Muscle of back (tissue), 11 donors: ENCODE data around the gene PRKCA. TPM values are rescaled to one million over a fixed set of nuclear protein-coding genes. Genes with fewer than 3 reads are reported as not detected.
"Not testable (repeated sequence)": the region's sequence is repeated elsewhere in the genome, so short reads cannot be mapped to it uniquely, and the experiment has no call there.

Source experiments
- DNase-seq, 3 donors: peaks; one replicate each; pipeline versions ENCODE4 v3.0.0 to v3.0.0-alpha.2; 2013
- polyA plus RNA-seq, 10 donors: library from polyadenylated mRNA; unstranded; fragments of 120-200 nt; gene quantifications; one replicate each; pipeline ENCODE4 v1.2.1, GENCODE V29; 2013; ENCODE audit not compliant: insufficient read length in 10 of 10

Gene PRKCA
- polyA plus RNA-seq, 10 donors, result 3.0 to 5.1 (median 4.1) TPM

- not testable (repeated sequence) for DNase-seq
These were observed 48.2 kb downstream of the PRKCA start for GRCh38 chr17:66350576-66350975.

- no peak for DNase-seq
These were observed 48.6 kb downstream of the PRKCA start for GRCh38 chr17:66351033-66351432.

GRCh38 chr17:66351701-66352100 is 49.3 kb downstream of the PRKCA start:
- DNase-seq, result no peak

GRCh38 chr17:66353937-66354401 is 51.6 kb downstream of the PRKCA start:
- DNase-seq, result peak in 1 of 3 donors; percentile 34

- no peak for DNase-seq
These were observed 52.1 kb downstream of the PRKCA start for GRCh38 chr17:66354472-66354871.

GRCh38 chr17:66354981-66355380 is 52.6 kb downstream of the PRKCA start:
- DNase-seq, result peak in 1 of 3 donors; percentile 25

GRCh38 chr17:66355510-66355909 is 53.1 kb downstream of the PRKCA start:
- no peak for DNase-seq

- DNase-seq, result no peak
These were observed 54.6 kb downstream of the PRKCA start for GRCh38 chr17:66357037-66357436.

- no peak for DNase-seq
These were observed 56.9 kb downstream of the PRKCA start for GRCh38 chr17:66359351-66359750.

GRCh38 chr17:66360961-66361565 is 58.6 kb downstream of the PRKCA start:
- not testable (repeated sequence) for DNase-seq

- no peak for DNase-seq
These were observed 62.1 kb downstream of the PRKCA start for GRCh38 chr17:66364508-66364907.

GRCh38 chr17:66364990-66365490 is 62.6 kb downstream of the PRKCA start:
- no peak for DNase-seq

- DNase-seq, result no peak
These were observed 63.5 kb downstream of the PRKCA start for GRCh38 chr17:66365903-66366302.

GRCh38 chr17:66367107-66367506 is 64.7 kb downstream of the PRKCA start:
- DNase-seq, result no peak

GRCh38 chr17:66369830-66370229 is 67.4 kb downstream of the PRKCA start:
- DNase-seq, result no peak

- DNase-seq, result no peak
These were observed 69.1 kb downstream of the PRKCA start for GRCh38 chr17:66371561-66371960.

GRCh38 chr17:66372182-66372581 is 69.8 kb downstream of the PRKCA start:
- no peak for DNase-seq

- DNase-seq, result no peak
These were observed 70.7 kb downstream of the PRKCA start for GRCh38 chr17:66373079-66373478.

GRCh38 chr17:66373944-66374817 is 71.8 kb downstream of the PRKCA start:
- no peak for DNase-seq

- DNase-seq, result no peak
These were observed 72.7 kb downstream of the PRKCA start for GRCh38 chr17:66375121-66375520.

- peak in 1 of 3 donors; percentile 61 for DNase-seq
These were observed 75.9 kb downstream of the PRKCA start for GRCh38 chr17:66378296-66378695.

GRCh38 chr17:66379544-66379943 is 77.1 kb downstream of the PRKCA start:
- DNase-seq, result peak in 1 of 3 donors; percentile 20

- DNase-seq, result no peak
These were observed 77.6 kb downstream of the PRKCA start for GRCh38 chr17:66379996-66380395.
